Trophoblast cell (in vitro differentiated cells and primary cell): ENCODE measurements around the gene GLT6D1.

Source experiments
- DNase-seq, 2 donors: peaks; one replicate each; pipeline ENCODE4 v3.0.0-alpha.2; 2016
- H2AFZ ChIP-seq: 2 replicates; pipeline ENCODE4 v1.6.1; 2013; ENCODE audit warnings: low read length, moderate library complexity, mild to moderate bottlenecking; ENCODE audit not compliant: insufficient read depth, poor library complexity
- H2AK5ac ChIP-seq: 2 replicates; pipeline ENCODE4 v1.6.1; 2013; ENCODE audit warnings: mild to moderate bottlenecking, low read length
- H2BK120ac ChIP-seq: 2 replicates; pipeline ENCODE4 v1.6.1; 2013; ENCODE audit warnings: low read length, mild to moderate bottlenecking, moderate library complexity; ENCODE audit not compliant: insufficient read depth, poor library complexity
- H2BK12ac ChIP-seq: 2 replicates; pipeline ENCODE4 v1.6.1; 2013; ENCODE audit warnings: mild to moderate bottlenecking, low read length, moderate library complexity
- H2BK5ac ChIP-seq: 2 replicates; pipeline ENCODE4 v1.6.1; 2013; ENCODE audit warnings: low read length, low read depth, moderate library complexity, mild to moderate bottlenecking; ENCODE audit not compliant: poor library complexity
- H3K14ac ChIP-seq: 2 replicates; pipeline ENCODE4 v1.6.1; 2013; ENCODE audit warnings: mild to moderate bottlenecking, low read length
- H3K18ac ChIP-seq: 2 replicates; pipeline ENCODE4 v1.6.1; 2013; ENCODE audit warnings: mild to moderate bottlenecking, low read length
- H3K23ac ChIP-seq: 2 replicates; pipeline ENCODE4 v1.6.1; 2013; ENCODE audit warnings: low read length
- H3K27ac ChIP-seq: 2 replicates; pipeline ENCODE4 v1.5.1; 2013; ENCODE audit warnings: low read depth, mild to moderate bottlenecking, inconsistent platforms, low read length, moderate library complexity
- H3K27me3 ChIP-seq: 2 replicates; pipeline ENCODE4 v1.6.1; 2013; ENCODE audit warnings: inconsistent platforms, mild to moderate bottlenecking, low read length, moderate library complexity; ENCODE audit not compliant: insufficient read depth
- H3K36me3 ChIP-seq, 2 experiments: 1 replicate in 1 of 2; 2 replicates in 1 of 2; pipeline ENCODE4 v1.6.1; 2013; ENCODE audit warnings: low read length in 2 of 2, mild to moderate bottlenecking in 2 of 2, moderate library complexity in 1 of 2; ENCODE audit not compliant: insufficient read depth in 2 of 2, control insufficient read depth in 1 of 2
- H3K4ac ChIP-seq: 2 replicates; pipeline ENCODE4 v1.6.1; 2013; ENCODE audit warnings: low read depth, mild to moderate bottlenecking, low read length, moderate library complexity
- H3K4me1 ChIP-seq, 2 experiments: 1 replicate in 1 of 2; 2 replicates in 1 of 2; pipeline ENCODE4 v1.6.1; 2013; ENCODE audit warnings: low read length in 2 of 2, mild to moderate bottlenecking in 2 of 2, moderate library complexity in 1 of 2; ENCODE audit not compliant: insufficient read depth in 2 of 2, control insufficient read depth in 1 of 2
- H3K4me2 ChIP-seq: 2 replicates; pipeline ENCODE4 v1.6.1; 2013; ENCODE audit warnings: inconsistent platforms, mild to moderate bottlenecking, low read length, moderate library complexity
- H3K4me3 ChIP-seq: 2 replicates; pipeline ENCODE4 v1.5.1; 2013; ENCODE audit warnings: mild to moderate bottlenecking, low read depth, low read length, inconsistent platforms
- H3K79me1 ChIP-seq: one replicate; pipeline ENCODE4 v1.6.1; 2013; ENCODE audit warnings: low read length
- H3K79me2 ChIP-seq: 2 replicates; pipeline ENCODE4 v1.6.1; 2013; ENCODE audit warnings: low read length, mild to moderate bottlenecking; ENCODE audit not compliant: control insufficient read depth, insufficient read depth, poor library complexity
- H3K9ac ChIP-seq: 2 replicates; pipeline ENCODE4 v1.6.1; 2013; ENCODE audit warnings: mild to moderate bottlenecking, low read length
- H3K9me3 ChIP-seq: 2 replicates; pipeline ENCODE4 v1.6.1; 2013; ENCODE audit warnings: low read depth, mild to moderate bottlenecking, control low read depth, inconsistent platforms, low read length; ENCODE audit not compliant: insufficient read depth
- H4K12ac ChIP-seq: 2 replicates; pipeline ENCODE4 v1.6.1; 2013; ENCODE audit warnings: low read depth, mild to moderate bottlenecking, low read length, moderate library complexity
- H4K8ac ChIP-seq: 2 replicates; pipeline ENCODE4 v1.6.1; 2013; ENCODE audit warnings: low read depth, mild to moderate bottlenecking, low read length, moderate library complexity
- H4K91ac ChIP-seq: one replicate; pipeline ENCODE4 v1.6.1; 2013; ENCODE audit warnings: low read depth, mild to moderate bottlenecking, low read length, moderate library complexity
- WGBS: extraction: QIAGEN DNeasy Blood & Tissue Kit; methylation state at CpG from one replicate; pipeline ENCODE4 v1.1.7; 2013; ENCODE audit warnings: missing lambda C conversion rate; ENCODE audit not compliant: insufficient read length, insufficient coverage; ENCODE audit errors: extremely low coverage; 5-methylcytosine and 5-hydroxymethylcytosine counted together

The GLT6D1 gene

DNA sequence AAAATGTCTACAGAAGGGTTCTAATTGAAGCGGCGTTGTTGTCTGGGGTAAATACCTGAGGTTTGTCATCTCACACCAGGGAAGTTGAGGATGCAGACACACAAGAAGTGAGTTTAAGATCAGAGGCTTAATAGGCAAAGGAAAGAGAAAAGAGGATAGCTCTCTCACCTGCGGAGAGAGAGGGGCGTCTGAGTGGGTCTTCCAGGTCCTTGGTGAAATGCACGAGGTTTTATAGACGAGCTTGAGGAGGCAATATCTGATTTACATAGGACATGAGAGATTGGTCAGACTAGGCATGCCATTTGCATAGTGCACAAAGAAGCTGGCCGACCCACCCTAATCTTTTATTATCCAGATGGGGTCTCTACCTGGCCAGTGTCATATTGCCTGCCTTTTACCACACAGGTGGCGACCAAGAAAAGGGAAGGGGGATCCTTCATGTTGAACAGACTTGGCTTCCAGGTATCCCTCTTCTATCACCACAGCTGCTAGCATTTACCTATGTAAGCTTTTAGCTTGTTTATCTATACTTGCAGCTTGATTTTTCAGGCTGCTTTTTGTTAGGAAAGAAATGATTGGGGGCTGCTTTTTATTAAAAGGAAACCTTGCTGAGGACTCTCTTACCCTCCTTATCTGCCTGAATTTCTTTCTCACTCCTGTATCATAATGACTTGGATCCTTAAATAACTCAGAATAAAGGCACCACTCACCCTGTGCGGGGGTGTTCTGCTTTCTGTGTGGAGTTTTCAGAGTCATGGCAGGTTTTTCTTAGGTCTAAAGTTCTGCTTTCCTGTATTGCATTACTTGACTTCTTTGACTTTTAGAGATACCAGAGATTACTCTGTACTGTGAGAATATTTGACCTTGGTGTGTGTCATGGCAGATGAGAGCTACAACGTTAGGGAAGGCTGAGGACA, 9.4 kb upstream of the GLT6D1 start:
- H3K9ac ChIP-seq = no peak overlapping the region
- no peaks in the 10 kb centered on the region for H3K27me3 ChIP-seq
- H2BK120ac ChIP-seq = no peak overlapping the region
- no peaks in the 10 kb centered on the region for H3K4me1 ChIP-seq
- H2BK12ac ChIP-seq = no peak overlapping the region
- no peak overlapping the region for H3K18ac ChIP-seq
- H4K8ac ChIP-seq = no peak overlapping the region
- DNase-seq = no peak
- no CpG with 5 or more reads among the region's 10 CpGs for WGBS
- no peak overlapping the region for H3K4me3 ChIP-seq
- no peaks in the 10 kb centered on the region for H3K79me1 ChIP-seq
- no peak overlapping the region for H3K27ac ChIP-seq
- H3K79me2 ChIP-seq = no peaks in the 10 kb centered on the region
- H3K4ac ChIP-seq = no peak overlapping the region
- no peak overlapping the region for H3K4me2 ChIP-seq
- no peak overlapping the region for H4K91ac ChIP-seq
- H3K9me3 ChIP-seq = peaks cover 19% of the 10 kb centered on the region
- H3K23ac ChIP-seq = no peak overlapping the region
- no peak overlapping the region for H2AK5ac ChIP-seq
- H2AFZ ChIP-seq = no peak overlapping the region
- no peak overlapping the region for H3K14ac ChIP-seq
- H2BK5ac ChIP-seq = no peak overlapping the region
- no peak overlapping the region for H4K12ac ChIP-seq
- H3K36me3 ChIP-seq = peaks cover 0 to 4% of the 10 kb centered on the region in 2 experiments

DNA sequence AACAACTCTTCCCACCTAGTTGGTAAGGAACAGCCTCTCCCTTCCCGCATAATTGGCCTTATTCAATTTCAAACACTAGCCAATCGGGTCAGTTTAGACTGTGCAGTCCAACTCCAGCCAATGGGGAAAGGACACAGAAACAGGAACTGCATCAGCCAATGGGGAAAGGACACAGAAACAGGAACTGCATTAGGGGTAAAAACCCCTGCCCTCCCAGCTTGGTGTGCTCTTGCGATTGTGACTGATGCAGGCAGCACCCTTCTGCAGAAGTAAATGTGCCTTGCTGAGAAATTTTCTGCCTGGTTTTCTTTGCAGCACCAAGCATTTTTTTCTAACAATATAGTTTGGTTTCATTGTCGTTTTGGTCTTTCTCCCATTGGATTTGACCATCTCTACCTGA, 8.5 kb upstream of the GLT6D1 start:
- no CpG with 5 or more reads among the region's 4 CpGs for WGBS
- H3K4me3 ChIP-seq = no peak overlapping the region
- peaks cover 20% of the 10 kb centered on the region for H3K9me3 ChIP-seq
- H2BK12ac ChIP-seq = no peak overlapping the region
- DNase-seq = no peak
- H3K4me2 ChIP-seq = no peak overlapping the region
- no peak overlapping the region for H2BK120ac ChIP-seq
- no peaks in the 10 kb centered on the region for H3K27me3 ChIP-seq
- H3K4ac ChIP-seq = no peak overlapping the region
- H3K79me1 ChIP-seq = no peaks in the 10 kb centered on the region
- no peak overlapping the region for H3K23ac ChIP-seq
- H2BK5ac ChIP-seq = no peak overlapping the region
- H3K18ac ChIP-seq = no peak overlapping the region
- H3K79me2 ChIP-seq = no peaks in the 10 kb centered on the region
- no peaks in the 10 kb centered on the region for H3K4me1 ChIP-seq
- no peak overlapping the region for H4K91ac ChIP-seq
- H4K8ac ChIP-seq = no peak overlapping the region
- no peak overlapping the region for H3K27ac ChIP-seq
- H4K12ac ChIP-seq = no peak overlapping the region
- H3K14ac ChIP-seq = no peak overlapping the region
- H2AK5ac ChIP-seq = no peak overlapping the region
- no peak overlapping the region for H2AFZ ChIP-seq
- H3K9ac ChIP-seq = no peak overlapping the region
- peaks cover 0 to 4% of the 10 kb centered on the region in 2 experiments for H3K36me3 ChIP-seq

DNA sequence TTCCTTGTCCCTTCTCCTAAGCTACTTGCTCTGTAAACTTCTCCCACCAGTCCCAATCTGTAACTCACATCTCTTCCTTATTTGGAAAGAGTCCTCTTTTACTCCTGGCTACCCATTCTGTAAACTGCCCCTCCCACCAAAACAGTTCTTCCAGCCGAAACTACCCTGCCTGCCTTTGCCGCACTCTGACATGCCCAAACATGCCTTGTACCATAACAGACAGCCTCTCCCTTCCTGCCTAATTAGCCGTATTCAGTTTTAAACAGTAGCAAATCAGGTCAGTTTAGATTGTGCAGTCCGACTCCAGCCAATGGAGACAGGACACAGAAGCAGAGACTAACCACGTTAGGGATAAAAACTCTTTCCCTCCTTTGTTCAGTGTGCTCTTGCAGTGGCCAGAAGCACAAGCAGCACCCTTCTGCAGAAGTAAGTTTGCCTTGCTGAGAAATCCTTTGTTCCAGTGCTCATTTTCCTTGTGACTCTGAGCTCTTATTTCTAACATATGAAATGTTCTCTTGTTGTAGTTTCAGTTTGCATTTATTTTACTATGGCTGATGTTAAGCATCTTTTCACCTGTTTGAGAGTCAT, 5.4 kb upstream of the GLT6D1 start:
- DNase-seq = no peak
- no peak overlapping the region for H3K18ac ChIP-seq
- H2AK5ac ChIP-seq = no peak overlapping the region
- H4K8ac ChIP-seq = no peak overlapping the region
- H3K79me1 ChIP-seq = no peaks in the 10 kb centered on the region
- H3K36me3 ChIP-seq = no peaks in the 10 kb centered on the region
- no peak overlapping the region for H3K4me3 ChIP-seq
- H3K27me3 ChIP-seq = no peaks in the 10 kb centered on the region
- no peak overlapping the region for H3K4me2 ChIP-seq
- no peaks in the 10 kb centered on the region for H3K4me1 ChIP-seq
- no peak overlapping the region for H3K23ac ChIP-seq
- H3K4ac ChIP-seq = no peak overlapping the region
- WGBS = no CpG with 5 or more reads among the region's 5 CpGs
- H3K14ac ChIP-seq = no peak overlapping the region
- H3K79me2 ChIP-seq = no peaks in the 10 kb centered on the region
- H2BK5ac ChIP-seq = no peak overlapping the region
- H3K9ac ChIP-seq = no peak overlapping the region
- H4K12ac ChIP-seq = no peak overlapping the region
- H3K9me3 ChIP-seq = peaks cover 18% of the 10 kb centered on the region
- H2BK12ac ChIP-seq = no peak overlapping the region
- no peak overlapping the region for H3K27ac ChIP-seq
- no peak overlapping the region for H4K91ac ChIP-seq
- no peak overlapping the region for H2AFZ ChIP-seq
- no peak overlapping the region for H2BK120ac ChIP-seq

DNA sequence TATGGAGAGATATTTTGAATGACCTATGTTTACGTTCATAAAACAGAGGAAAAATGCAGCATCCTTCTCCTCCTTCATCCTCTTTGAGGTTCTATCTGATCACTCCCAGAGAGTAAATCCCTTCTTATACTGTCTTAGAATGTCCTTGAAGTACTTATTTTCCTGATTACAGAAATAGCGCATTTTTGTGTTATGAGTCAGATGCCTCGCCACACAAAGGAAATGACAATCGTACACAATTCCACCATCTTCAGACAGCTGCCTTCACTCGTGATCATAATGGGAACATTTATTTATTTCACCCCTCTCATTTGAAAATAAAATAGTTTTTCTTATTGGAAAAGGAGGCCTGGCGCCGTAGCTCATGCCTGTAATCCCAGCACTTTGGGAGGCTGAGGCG, 2.4 kb upstream of the GLT6D1 start:
- Histone ChIP-seq H4K8ac (no peak overlapping the region), H3K4me3 (no peak overlapping the region), H3K4me2 (no peak overlapping the region), H3K14ac (no peak overlapping the region), H2BK120ac (no peak overlapping the region), H3K23ac (no peak overlapping the region), H3K9ac (no peak overlapping the region), H2BK12ac (no peak overlapping the region), H4K12ac (no peak overlapping the region), H4K91ac (no peak overlapping the region), H3K27ac (no peak overlapping the region), H3K4ac (no peak overlapping the region), H3K27me3 (no peaks in the 10 kb centered on the region), H3K79me1 (no peaks in the 10 kb centered on the region), H2AFZ (no peak overlapping the region), H3K36me3 (no peaks in the 10 kb centered on the region), H2BK5ac (no peak overlapping the region), H3K18ac (no peak overlapping the region), H3K4me1 (no peaks in the 10 kb centered on the region), H2AK5ac (no peak overlapping the region), H3K9me3 (peaks cover 16% of the 10 kb centered on the region), H3K79me2 (no peaks in the 10 kb centered on the region)
- no peak for DNase-seq
- no CpG with 5 or more reads among the region's 8 CpGs for WGBS
